ENCODE measurements around the gene TNFSF9.
"Not testable (repeated sequence)": the region's sequence is repeated elsewhere in the genome, so short reads cannot be mapped to it uniquely, and the experiment has no call there.

The TNFSF9 gene

DNA sequence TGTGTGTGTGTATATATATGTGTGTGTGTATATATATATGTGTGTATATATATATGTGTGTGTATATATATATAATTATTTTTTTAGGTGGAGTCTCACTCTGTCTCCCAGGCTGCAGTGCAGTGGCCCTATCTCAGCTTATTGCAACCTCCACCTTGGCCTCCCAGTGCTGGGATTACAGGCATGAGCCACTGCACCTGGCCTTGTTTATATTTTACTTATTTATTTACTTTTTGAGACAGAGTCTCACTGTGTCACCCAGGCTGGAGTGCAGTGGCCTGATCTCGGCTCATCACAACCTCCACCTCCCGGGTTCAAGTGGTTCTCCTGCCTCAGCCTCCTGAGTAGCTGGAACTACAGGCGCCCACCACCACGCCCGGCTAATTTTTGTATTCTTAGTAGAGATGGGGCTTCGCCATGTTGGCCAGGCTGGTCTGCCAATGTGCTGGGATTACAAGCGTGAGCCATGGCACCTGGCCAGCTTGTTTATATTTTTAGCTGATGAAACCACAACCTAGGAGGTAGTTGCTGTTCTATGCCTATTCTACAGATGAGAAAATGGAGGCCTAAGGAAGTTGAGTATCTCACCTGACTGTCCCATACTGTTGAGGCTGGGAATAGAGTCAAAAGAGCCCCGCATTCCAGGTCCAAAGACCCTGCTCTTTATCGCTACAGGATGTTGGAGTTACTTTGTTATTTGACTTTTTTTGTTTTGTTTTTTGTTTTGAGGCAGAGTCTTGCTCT, 22.6 kb upstream of the TNFSF9 start:
- not testable (repeated sequence) for DNase-seq (ENCODE audit: low read depth, low spot score)

DNA sequence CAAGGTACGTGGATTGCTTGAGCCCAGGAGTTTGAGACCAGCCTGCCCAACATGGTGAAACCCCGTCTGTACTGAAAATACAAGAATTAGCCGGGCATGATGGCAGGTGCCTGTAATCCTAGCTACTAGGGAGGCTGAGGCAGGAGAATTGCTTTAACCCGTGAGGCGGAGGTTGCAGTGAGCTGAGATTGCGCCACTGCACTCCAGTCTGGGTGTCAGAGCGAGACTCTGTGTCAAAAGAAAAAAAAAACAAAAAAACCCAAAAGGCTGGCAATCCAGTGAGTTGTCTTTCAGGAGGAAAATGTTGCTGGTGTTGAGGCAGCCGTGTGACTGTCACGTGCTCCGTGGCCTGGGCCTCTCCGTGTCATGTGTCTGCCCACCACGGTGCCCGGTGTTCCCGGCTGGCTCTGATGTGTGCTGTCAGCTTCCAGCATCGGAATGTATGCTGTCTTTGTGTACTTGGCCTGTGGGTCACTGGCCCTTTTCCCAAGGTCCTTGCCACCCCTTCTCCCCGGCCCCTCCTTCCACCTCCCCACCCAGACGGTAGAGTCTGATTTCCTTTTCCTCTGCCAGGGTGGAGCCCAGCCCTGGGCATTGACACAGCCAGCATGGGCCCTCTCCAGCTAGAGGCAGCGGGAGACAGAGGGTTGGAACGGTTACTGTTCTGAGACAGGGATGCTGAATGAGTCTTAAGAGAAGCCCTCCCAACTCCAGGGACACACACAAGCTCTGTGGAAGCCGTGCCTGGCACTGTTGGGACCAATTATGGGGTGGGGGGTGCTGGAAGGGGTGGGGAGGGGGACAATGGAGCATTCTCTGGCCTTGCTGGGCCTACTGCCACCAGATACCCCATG, 21.5 kb upstream of the TNFSF9 start:
- DNase-seq (ENCODE audit: low read depth, low spot score): no peak

DNA sequence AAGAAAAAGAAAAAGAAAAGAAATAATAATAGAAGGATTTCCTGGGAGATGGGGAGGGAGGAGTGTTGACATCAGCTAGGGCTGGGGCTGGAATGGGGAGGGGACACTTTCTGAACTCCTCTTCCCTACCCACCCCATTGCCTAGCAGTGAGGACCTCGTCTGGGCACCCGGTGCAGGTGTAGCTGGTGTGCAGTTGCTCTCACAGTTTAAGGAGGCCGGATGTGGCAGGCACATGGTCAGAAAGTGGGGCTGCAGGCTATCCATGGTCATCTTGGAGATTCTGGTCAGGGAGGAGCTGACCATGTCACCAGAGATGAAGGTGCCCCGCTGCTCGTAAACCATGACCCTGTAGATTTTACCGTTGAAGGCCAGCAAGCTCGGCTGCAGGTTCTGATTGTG, 20.2 kb upstream of the TNFSF9 start:
- no peak for DNase-seq (ENCODE audit: low read depth, low spot score)

DNA sequence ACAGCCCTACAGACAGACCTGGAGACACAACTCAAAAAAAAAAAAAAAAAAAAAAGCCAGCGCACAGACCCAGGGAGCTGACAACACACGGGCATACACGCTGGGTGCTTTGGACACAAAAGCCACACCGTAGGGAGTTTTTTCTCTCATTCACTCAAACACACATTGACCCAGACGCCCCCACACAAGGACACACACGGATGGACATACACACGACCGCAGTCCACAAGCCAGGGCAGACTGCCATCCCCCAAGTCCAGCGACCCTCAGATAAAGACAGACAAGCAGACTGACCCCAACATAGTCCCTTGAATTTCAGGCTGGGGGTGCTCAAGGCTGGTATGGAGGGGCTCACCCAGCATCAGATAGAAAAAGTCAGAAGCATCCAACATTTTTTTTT, 16.7 kb upstream of the TNFSF9 start:
- DNase-seq (ENCODE audit: low read depth, low spot score): no peak

DNA sequence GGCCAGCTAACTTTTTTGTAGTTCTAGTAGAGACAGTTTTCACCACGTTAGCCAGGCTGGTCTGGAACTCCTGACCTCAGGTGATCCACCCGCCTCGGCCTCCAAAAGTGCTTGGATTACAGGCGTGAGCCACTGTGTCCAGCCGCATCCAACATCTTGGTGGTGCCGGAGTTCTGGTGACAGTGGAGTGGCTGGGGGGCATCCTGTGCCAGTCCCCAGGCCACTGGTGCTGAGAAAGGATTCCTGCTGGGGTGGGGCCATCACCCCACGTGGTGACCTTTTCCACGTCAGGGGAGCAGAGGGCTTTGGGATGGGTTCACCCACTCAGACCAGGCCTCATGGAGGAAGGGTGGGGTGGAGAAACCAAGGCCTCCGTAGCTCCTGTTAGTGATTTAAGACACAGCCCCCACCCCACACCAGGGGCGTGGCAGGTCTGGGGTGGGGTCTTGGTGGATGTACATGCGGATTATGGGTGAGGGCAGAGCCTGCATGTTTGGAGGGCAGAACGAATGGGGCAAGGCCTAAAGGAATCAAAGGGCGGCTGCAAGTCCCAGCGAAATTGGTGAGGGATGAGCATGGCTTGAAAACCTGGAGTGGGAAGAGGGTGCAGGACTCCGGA, 15.8 kb upstream of the TNFSF9 start:
- DNase-seq (ENCODE audit: low read depth, low spot score): no peak

DNA sequence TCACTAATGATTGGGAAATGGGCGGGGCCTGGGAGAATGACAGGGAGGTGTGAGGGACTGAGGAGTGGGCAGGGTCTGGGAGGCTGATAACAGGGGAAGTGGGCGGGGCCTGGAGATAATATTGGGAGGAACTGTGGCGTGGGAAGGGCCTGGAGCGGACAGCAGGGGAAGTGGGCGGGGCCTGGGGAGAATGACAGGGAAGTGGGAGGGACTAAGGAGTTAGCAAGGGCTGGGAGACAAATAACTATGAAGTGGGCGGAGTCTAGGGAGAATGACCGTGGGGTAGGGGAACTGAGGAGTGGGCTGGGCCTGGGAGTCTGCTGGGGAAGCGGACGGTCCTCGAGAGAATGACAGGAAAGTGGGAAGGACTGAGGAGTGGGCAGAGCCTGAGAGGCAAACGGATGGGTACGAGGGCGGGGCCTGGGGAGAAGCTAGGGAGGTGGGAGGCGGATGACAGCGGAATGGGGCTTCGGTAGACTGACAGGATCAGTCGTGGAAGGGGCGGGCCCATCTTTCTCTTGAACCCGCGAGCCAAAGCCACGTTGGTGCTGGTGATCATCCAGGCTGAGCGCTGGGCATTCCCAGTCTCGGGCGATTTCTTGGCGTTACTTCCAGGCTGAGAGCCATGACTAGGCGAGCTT, 14.7 kb upstream of the TNFSF9 start:
- peak; percentile 61 for DNase-seq (ENCODE audit: low read depth, low spot score)

DNA sequence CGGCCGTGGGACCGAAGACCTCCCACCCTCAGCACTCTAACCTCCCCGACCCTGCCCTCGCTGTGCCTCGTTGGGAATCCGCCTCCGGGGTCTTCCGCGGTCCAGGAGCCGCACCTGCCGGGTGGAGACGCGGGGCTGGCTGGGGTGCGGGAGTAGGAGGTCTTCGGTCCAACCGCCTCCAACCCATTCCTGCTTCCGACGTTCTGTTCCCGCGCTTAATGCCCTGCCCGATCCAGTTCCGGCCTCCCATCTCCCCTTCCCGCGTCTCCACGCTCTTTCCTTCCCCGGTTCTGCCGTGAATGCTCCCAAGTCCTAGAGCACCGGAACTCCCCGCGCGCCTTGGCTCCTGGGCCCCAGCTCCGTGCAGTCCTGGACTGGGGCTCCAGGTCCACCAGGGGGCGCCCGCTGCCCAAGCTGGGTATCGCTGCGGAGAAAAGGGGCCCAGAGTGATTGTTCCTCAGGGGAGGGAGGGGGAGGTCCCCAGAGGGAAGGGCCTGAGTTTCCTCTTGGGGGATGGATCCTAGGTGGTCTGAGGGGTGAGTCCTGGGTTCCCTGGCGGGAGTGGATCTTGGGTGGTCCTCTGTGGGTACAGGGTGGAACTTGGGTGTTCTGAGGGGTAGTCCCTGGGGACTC, 14.1 kb upstream of the TNFSF9 start:
- DNase-seq (ENCODE audit: low read depth, low spot score): peak; percentile 44

DNA sequence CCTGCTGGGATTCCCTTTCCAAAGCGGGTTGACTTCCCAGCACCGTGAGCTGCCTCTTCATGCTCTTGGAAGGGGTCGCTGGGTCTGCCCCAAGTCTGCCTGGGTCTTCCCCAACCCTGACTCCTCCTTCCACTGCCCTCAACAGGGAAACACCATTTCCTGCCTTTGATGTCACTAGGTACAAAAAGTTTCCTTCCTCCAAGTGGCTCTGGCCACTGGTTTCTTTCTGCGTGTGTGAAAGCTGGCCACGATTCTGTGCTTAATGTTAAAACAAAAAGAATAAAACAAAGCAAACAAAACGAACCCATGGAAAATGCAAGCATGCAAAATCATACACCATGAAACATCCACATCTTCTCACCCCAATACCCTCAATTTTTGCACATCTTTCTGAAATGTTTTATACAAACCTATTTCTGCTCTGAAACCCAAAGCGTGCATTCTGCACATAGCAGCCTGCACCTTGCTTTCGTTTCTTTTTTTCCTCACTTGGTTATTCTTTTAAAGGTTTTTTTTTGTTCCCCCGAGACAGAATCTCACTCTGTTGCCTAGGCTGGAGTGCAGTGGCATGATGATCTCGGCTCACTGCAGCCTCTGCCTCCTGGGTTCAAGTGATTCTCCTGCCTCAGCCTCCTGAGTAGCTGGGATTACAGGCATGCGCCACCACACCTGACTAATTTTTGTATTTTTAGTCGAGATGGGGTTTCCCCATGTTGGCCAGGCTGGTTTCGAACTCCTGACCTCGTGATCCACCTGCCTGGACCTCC, 12.5 kb upstream of the TNFSF9 start:
- no peak for DNase-seq (ENCODE audit: low read depth, low spot score)

DNA sequence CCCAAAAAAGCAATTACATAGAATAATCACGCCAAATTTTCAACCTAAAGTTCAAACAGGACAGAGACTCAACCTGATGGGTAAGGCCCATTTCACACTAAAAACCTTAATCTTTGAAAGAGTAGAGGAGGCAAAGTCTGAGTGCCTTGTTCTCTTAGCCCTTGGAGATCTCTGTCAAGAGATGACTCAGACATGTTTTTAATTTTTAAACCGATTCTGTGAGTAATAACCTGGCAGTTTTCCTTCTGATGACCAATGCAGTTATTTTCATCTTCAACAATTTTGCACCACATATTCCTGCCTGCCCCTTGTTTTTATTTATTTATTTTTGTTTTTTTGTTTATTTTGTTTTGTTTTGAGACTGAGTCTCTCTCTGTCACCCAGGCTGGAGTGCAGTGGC, 11.5 kb upstream of the TNFSF9 start:
- DNase-seq (ENCODE audit: low read depth, low spot score): no peak

DNA sequence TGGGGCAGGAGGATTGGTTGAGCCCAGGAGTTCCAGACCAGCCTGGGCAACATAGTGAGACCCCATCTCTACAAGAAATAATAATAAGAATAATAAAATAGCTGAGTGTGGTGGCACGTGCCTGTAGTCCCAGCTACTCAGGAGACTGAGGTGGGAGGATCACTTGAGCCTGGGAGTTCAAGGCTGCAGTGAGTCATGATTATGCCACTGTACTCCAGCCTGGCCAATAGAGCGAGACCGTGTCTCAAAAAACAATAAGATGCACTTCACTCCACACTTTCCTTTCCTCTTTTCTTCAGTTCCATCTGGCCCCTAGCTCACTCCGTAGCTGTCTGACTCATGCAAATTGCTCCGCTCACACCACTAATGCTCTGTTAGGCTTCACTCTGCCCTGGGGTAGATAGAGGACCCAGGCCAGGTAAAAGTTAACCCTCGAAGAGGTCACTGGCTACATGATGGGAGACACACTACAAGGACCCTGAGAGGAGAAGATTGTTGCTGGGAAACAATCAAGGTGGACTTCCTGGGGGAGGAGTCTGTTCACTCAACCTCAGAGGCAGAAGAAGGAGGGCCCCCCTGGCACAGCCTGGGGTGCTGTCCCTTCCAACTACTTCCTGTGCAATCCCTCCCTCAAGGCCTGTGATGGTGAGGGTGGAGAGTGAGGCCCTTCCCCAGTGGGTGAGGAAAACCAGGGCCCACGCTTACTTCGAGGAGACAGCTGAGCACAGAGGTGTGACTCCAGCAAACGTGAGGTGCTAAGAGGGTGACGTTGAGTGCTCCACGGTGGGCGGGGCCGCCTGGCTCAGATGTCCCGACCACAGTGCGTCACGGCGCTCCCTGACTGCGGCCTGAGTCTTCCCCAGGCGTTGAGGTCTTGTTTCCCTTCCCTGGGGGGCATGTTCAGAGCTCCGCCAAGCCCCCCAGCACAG, 8.8 kb upstream of the TNFSF9 start:
- DNase-seq (ENCODE audit: low read depth, low spot score): no peak

DNA sequence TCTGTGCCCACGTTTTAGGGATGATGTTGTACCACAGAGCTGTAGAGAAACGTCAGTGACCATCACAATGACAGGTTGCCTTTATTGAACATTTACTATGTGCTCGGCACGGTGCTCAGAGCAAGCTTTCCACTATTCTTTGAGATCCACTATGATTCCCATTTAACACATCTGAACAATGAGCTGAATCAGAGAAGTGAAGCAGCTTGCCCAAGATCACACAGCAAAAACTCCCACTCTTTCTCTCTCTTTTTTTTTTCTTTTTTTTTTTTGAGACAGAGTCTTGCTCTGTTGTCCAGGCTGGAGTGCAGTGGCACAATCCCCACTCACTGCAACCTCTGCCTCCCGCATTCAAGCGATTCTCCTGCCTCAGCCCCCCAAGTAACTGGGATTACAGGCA, 8.1 kb upstream of the TNFSF9 start:
- no peak for DNase-seq (ENCODE audit: low read depth, low spot score)

DNA sequence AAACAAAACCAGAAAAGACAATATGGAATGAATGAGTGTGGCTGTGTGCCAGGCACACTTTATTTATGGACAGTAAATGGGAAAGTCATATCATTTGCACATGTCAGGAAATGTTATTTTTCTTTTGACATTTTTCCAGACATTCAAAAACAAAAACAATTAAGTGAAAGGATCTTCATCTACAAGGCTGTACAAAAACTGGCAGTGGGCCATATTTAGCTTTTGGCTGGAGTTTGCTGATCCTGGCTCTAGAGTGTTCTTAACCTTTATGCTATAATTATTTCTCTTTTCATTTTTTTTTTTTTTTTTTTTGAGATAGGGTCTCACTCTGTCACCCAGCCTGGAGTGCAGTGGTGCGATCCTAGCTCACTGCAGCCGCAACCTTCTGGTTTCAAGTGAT, 6.5 kb upstream of the TNFSF9 start:
- DNase-seq (ENCODE audit: low read depth, low spot score): no peak

DNA sequence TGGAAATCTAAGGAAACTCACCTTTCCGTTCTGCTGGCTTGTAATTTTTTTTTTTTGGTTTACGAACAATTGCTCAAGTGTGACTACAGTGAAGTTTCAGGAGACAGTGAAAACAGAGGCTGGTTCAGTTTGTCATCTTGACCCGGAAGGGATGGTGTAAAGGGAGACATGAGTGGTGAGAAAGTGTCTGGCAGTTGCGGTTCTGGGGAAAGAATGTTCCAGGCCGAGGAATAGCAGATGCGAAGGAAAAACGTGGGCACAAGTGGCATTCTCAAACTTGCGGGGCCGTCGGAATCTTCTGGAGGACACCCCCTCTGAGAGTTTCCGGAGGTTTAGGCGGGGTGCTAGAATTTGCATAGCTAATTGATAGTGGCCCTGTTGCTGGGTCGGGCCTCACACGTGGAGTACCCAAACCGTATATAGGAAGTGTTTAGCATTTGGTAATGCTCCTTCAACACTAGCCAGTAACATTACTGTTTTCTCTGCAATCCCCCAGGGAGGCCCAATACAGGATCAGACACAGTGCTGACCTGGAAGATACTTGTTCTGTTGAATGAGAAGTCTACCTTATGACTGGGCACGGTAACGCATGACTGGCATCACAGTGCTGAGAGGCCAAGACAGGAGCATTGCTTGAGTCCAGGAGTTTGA, 2.8 kb upstream of the TNFSF9 start:
- no peak for DNase-seq (ENCODE audit: low read depth, low spot score)

DNA sequence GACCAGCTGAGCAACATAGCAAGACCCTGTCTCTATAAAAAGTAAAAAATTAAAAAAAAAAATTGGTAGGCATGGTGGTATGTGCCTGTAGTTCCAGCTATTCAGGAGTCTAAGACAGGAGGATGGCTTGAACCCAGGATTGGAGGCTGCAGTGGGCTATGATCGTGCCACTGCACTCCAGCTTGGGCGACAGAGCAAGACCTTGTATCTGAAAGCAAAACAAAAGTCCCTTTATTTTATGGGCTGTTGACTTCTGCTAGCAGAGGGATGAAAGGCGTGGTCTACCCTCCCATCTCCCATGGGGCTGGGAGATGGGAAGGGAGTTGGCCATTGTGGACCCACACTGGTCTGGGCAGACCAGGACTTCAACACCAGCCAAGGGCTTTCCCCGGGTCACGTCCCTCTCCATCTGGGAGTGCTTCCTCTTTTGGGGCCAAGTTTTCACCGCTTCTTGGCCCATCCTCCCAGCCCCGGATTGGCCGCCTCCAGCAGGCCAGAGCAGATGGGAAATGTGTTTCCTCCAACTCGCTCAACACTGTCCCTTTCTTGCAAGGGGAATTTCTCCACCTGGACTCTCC, 2.2 kb upstream of the TNFSF9 start:
- no peak for DNase-seq (ENCODE audit: low read depth, low spot score)

DNA sequence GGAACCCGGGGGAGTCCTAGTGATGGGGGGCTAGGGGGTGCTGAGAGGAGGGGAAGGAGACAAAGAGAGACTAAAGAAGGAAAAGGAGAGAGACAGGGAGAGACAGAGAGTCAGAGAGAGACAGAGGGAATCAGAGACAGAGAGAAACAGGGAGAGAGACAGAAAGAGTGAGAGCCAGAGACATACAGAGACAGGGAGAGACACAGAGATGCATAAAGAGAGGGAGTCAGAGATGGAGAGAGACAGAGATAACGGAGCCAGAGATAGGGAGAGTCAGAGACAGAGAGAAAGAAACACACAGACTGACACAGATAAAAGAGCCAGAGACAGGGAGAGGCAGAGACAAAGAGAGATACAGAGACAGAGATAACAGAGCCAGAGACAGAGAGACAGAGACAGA, 1.5 kb upstream of the TNFSF9 start:
- no peak for DNase-seq (ENCODE audit: low read depth, low spot score)

DNA sequence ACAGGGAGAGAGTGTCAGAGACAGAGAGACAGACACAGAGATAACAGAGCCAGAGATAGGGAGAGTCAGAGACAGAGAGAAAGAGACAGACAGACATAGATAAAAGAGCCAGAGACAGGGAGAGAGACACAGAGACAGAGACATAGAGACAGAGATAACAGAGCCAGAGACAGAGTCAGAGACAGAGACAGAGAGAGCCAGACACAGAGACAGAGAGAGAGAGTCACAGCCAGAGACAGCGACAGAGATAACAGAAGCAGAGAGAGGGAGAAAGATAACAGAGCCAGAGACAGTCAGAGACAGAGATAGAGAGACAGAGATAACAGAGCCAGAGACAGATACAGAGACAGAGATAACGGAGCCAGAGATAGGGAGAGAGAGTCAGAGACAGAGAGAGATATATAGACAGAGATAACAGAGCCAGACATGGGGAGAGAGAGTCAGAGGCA, 865 bp upstream of the TNFSF9 start:
- no peak for DNase-seq (ENCODE audit: low read depth, low spot score)

DNA sequence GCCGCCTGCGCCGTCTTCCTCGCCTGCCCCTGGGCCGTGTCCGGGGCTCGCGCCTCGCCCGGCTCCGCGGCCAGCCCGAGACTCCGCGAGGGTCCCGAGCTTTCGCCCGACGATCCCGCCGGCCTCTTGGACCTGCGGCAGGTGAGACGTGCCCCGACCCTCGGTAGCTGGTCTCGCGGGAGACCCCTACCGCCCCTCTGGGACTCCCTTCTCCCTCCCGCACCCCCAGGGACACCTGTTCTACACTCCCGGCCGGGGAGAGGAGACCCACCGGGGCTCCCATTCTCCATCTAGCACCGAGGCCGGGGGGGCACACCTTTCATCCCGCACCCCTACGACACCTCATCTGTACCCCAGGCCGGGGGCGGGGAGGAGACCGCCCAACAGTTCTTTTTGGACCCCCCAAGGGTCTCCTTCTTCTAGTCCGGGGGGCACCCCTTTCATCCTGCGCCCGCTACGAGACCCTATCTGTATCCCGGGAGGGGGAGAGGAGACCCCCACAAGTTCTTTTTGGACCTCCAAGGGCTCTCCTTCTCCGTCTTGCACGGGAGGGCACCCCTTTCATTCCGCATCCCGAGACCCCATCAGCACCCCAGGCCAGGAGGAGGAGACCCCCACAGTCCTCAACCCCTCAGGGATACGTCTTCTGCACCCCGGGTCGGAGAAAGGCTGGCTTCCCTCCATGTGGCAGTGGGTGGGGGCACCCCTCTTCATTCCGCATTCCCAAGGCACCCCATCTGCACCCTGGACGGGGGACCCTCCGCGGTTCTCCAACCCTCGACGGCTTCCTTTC, 533 bp downstream of the TNFSF9 start:
- DNase-seq (ENCODE audit: low read depth, low spot score): no peak

DNA sequence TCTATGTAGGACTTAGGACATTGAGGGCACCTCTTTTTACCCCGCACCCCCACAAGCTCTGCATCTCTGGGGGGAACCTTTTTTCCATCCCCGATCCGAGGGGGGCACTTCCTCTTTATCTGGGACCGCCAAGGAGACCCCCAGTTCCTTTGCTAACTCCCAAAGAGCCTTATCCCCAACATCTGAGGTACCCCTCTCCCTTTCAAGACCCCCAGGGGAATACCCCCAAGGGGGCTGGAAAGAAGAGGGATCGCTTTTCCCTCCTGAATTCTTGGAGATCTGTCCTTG, 1.1 kb downstream of the TNFSF9 start:
- no peak for DNase-seq (ENCODE audit: low read depth, low spot score)

Measured in smooth muscle cell of the brain vasculature (primary cell).